ENCODE data around the gene MC1R. TPM values are rescaled to one million over a fixed set of nuclear protein-coding genes. Genes with fewer than 3 reads are reported as not detected.

Gene MC1R
- total and polyA plus RNA-seq, 2 of the 8 experiments (the other 6 are each of a cell fraction or from before 2014, with no cell fraction given) = 2.2 to 2.9 TPM

DNA sequence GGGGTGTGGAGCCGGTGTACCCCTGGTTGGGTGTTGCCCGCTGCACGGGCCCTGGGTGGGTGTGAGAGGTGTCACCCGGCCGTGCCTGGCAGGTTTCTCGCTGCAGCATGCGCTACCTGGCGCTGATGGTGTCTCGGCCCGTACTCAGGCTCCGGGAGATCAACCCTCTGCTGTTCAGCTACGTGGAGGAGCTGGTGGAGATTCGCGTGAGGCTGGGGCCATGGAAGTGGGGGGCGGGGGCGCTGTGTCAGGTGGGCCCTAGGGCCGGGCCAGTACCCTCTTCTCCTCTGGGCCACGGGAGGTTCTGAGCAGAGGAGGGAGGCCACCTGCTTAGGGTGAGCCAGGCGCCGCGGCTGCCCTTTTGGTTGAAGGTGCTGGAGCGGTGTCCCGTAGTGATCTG lies 43.3 kb downstream of the MC1R start:
- ChIA-PET POLR2A (ENCODE audit: partially characterized antibody) (interaction anchor here (1.2 to 7.5 kb wide), 4 partner anchors 8 to 39 kb away, joined by 3 to 54 read pairs (median 4); partner anchors contain the start of gene TUBB3), CTCF (ENCODE audit: partially characterized antibody) (no interaction called here)
- Histone ChIP-seq H3K4me3 (ENCODE audit: extremely low read depth in 1 of 4, insufficient read depth in 2 of 4, low read depth in 3 of 4, low read length in 4 of 4) (no peak overlapping the region), H4K20me1 (replicated peaks in 1 of 2; ENCODE audit: control insufficient read depth in 1 of 2, insufficient read depth in 2 of 2, low read length in 2 of 2) (peaks cover 1 to 7% of the 10 kb centered on the region in 2 experiments), H3K79me2 (ENCODE audit: control insufficient read depth in 1 of 2, insufficient read depth in 2 of 2, low read length in 2 of 2) (no peaks in the 10 kb centered on the region), H2AK5ac (ENCODE audit: low read depth, low read length) (no peak overlapping the region), H4K5ac (ENCODE audit: insufficient read length, low read depth, low read length) (no peak overlapping the region), H3K56ac (replicated peaks; ENCODE audit: insufficient read length, low read depth, low read length) (no peak overlapping the region), H3K9me3 (ENCODE audit: insufficient read depth in 2 of 2, low read depth in 1 of 2, low read length in 1 of 2) (no peaks in the 10 kb centered on the region), H3K36me3 (ENCODE audit: control insufficient read depth in 2 of 4, insufficient read depth in 4 of 4, low read length in 3 of 4) (peaks cover 0 to 10% (median 4%) of the 10 kb centered on the region in 4 experiments; a peak in 4 of 8 replicates), H2BK20ac (ENCODE audit: low read length) (no peak overlapping the region), H3K18ac (ENCODE audit: extremely low read depth, low read length) (no peak overlapping the region), H2AFZ (ENCODE audit: low read length) (no peak overlapping the region), H3K14ac (ENCODE audit: insufficient read length) (no peak overlapping the region), H3K9ac (replicated peaks in 1 of 4; ENCODE audit: extremely low read depth in 1 of 4, low read depth in 3 of 4, low read length in 3 of 4) (no peak overlapping the region), H2BK120ac (replicated peaks; ENCODE audit: low read depth, low read length) (no peak overlapping the region), H2BK5ac (ENCODE audit: low read depth, low read length) (no peak overlapping the region), H4K8ac (ENCODE audit: extremely low read depth, insufficient read depth, low read length) (no peak overlapping the region), H4K91ac (replicated peaks; ENCODE audit: insufficient read length, low read length) (no peak overlapping the region), H3K79me1 (ENCODE audit: low read depth, low read length) (no peaks in the 10 kb centered on the region), H3K23me2 (ENCODE audit: low read depth, low read length) (no peaks in the 10 kb centered on the region), H3K4me1 (replicated peaks in 1 of 4; ENCODE audit: control insufficient read depth in 3 of 4, insufficient read depth in 4 of 4, low read length in 3 of 4) (no peaks in the 10 kb centered on the region; a peak in 1 of 7 replicates), H3K4ac (replicated peaks; ENCODE audit: insufficient read length, low read depth, low read length) (no peak overlapping the region), H3K27me3 (replicated peaks in 1 of 4; ENCODE audit: control insufficient read depth in 3 of 4, extremely low read depth in 1 of 4, insufficient read depth in 3 of 4, low read length in 3 of 4) (no peaks in the 10 kb centered on the region), H3K23ac (ENCODE audit: insufficient read length) (no peak overlapping the region), H2BK12ac (ENCODE audit: low read depth, low read length) (no peak overlapping the region), H3K27ac (ENCODE audit: low read depth, low read length) (no peak overlapping the region), H2BK15ac (ENCODE audit: low read length) (no peak overlapping the region), H3K4me2 (ENCODE audit: insufficient read depth in 1 of 2, low read depth in 2 of 2, low read length in 2 of 2) (no peak overlapping the region)
- no peak for FAIRE-seq
- 96% methylated on average over 13 of the region's 23 CpGs; no CpG with 5 or more reads in 1 of the 2 experiments for WGBS, 2 experiments (ENCODE audit: extremely low coverage in 1 of 2, insufficient coverage in 1 of 2, insufficient read length in 1 of 2, insufficient replicate concordance in 2 of 2, low coverage in 1 of 2, low lambda C conversion rate in 2 of 2, missing lambda C conversion rate in 1 of 2)
- no peak for DNase-seq (ENCODE audit: low read depth in 1 of 2, low spot score in 2 of 2)
- TF ChIP-seq CTBP2 (IDR thresholded peaks at IDR 0.05; ENCODE audit: borderline replicate concordance, insufficient read depth, insufficient read length, low read length) (no peak), RNF2 (IDR thresholded peaks at IDR 0.05; ENCODE audit: borderline replicate concordance, low read depth, low read length, missing control alignments, poor library complexity, severe bottlenecking) (no peak), CBX8 (IDR thresholded peaks at IDR 0.05; ENCODE audit: borderline replicate concordance, low read depth, low read length) (no peak), SP4 (IDR thresholded peaks at IDR 0.05; ENCODE audit: low read length) (no peak), SAP30 (IDR thresholded peaks at IDR 0.05; ENCODE audit: insufficient read depth, insufficient replicate concordance, low read length) (no peak), TCF12 (IDR thresholded peaks at IDR 0.05; ENCODE audit: low read depth, low read length) (no peak), RBBP5 (IDR thresholded peaks at IDR 0.05; ENCODE audit: borderline replicate concordance, low read depth, low read length) (no peak), JUN (IDR thresholded peaks at IDR 0.05; ENCODE audit: low read depth, low read length) (no peak), CEBPB (IDR thresholded peaks at IDR 0.05; ENCODE audit: low read depth, low read length) (no peak), CBX5 (IDR thresholded peaks at IDR 0.05; ENCODE audit: low read depth, low read length) (no peak), EGR1 (IDR thresholded peaks at IDR 0.05; ENCODE audit: borderline replicate concordance, low read depth, low read length) (no peak), SP2 (IDR thresholded peaks at IDR 0.05; ENCODE audit: low read length) (no peak)
- TF ChIP-seq, protein P1, sequence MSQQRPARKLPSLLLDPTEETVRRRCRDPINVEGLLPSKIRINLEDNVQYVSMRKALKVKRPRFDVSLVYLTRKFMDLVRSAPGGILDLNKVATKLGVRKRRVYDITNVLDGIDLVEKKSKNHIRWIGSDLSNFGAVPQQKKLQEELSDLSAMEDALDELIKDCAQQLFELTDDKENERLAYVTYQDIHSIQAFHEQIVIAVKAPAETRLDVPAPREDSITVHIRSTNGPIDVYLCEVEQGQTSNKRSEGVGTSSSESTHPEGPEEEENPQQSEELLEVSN (IDR thresholded peaks at IDR 0.05) = no peak
